HG03103 (cell line): ENCODE measurements around the gene MUTYH.

Source experiments
- ATAC-seq: cut with Tn5 transposase; IDR thresholded peaks from one replicate; pipeline ENCODE4 v1.9.1; 2021; ENCODE audit warnings: low read depth; ENCODE audit not compliant: unreplicated experiment

Gene MUTYH

DNA sequence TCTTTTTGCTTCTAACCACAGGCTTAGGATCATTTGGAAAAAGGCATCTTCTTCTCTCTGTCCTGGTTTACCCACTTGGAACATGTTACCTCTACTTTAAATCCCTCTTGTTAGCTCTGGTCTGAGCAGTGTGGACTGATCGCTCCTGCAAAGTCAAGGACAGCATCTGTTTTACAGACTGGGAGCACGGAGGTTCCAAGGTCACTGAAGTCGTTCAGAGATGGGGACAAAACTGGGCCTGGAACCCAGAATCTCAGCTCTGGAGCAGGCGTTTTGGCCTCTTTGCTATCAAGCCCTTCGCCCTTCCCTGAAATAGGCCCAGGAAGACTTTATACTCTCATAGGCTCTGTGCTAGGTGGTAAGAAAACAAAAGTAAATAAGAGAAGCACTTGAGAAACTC lies 11.3 kb upstream of the MUTYH start:
- no peak for ATAC-seq

DNA sequence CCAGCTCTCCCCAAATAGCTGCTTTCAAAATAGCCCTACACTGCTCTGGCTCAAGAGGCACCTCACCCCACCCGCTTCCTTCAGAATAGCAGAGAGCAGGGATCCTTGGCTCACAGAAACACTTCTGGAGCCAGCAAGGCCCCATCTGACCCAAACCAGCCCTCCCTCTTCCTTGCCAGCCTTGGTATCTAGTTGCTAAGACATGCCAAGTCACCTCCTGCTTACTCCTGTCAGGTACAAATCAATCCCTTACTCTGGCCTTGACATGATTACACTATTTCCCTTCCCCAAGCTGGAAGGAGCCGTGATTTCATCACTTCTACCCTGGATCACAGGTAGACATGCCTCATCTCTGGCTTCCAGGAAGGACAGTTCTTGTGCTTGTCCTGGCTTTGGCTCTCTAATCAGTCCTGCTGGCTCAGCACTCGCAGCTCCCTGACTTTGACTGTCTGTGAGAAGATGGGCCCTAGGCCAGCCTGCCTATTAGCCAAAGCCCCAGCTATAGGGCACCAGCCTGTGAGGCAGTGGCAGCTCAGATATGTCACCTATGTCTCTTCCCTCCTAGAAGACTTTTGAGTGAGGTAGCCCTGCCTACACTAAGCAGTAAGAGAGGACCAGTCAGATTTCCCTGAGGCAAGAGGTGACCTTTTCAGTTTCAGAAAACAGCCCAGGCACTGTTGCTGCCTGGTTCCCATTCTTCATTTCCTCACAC lies 8.9 kb upstream of the MUTYH start:
- ATAC-seq = no peak

DNA sequence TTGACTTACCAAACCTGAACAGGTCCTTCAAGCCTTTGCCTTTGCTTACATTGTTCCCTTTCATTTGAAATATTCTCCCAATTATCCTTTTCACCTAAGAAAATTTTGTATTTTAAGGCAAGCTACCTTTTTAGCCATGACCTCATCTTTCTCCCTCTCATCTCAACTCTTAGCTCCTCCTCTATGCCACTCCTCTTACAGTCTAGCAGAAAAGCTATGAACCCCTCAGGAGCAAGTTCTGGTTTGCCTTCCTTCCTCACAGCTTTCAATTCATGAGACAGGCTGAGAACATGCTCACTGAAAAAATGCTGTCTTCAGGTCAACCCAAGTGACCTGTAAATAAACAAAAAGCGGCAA lies 8.3 kb upstream of the MUTYH start:
- no peak for ATAC-seq

DNA sequence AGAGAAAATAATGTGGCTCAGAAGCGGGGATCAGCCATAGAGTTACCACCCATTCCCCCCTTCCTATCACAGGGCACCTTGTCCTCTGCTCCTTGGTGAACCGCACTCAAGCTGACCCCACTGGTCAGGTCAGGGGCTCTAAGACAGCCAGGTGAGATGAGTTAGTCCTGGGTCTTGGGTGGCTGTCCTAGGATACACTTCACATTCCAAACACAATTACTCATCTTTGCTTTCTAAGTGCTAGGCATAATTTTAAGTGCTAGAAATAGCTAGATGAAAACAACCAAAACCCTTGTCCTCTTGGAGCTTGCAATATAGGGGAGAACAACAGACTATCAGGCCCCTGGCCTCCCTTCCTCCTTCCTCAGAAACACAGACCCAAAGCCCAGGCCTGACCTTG lies 7.8 kb upstream of the MUTYH start:
- ATAC-seq = no peak

DNA sequence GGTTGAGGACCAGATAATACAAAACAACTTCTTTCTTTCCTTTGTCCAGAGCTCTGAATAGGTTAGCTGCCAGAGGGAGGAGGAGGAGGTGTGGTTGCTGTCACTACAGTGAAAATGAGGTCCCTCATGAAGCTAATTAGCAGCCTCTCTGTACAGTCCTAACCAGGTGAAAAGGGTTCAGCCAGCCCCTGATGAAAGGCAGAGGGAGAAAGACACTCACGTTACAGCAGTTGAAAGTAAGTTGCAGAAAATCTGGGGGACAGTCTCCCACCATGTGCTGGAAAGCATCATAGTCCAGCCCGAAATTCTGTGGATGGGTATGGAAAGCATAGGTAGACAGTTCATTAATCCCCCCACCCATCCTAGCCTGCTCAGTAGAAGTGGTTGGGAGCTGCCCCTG lies 6.2 kb upstream of the MUTYH start:
- ATAC-seq = no peak

DNA sequence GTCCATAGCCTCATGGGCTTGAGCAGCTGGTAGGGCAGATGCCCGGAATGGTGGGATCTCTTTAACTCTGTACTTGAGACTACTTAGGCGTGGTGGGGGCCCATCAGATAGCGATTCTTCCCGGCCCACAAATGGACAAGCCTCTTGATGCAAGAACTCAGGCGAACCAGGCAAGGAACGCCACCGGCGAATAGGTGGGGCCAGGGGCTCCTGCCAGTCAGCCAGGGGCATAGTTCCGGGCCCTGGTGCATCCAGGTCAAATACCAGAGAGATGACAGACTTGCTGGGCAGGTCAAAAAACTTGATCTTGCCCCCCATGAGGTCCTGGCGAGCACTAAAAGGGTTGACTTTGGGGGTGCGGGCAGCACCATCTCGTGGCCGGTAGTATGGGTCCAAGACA lies 4.8 kb upstream of the MUTYH start:
- no peak for ATAC-seq

DNA sequence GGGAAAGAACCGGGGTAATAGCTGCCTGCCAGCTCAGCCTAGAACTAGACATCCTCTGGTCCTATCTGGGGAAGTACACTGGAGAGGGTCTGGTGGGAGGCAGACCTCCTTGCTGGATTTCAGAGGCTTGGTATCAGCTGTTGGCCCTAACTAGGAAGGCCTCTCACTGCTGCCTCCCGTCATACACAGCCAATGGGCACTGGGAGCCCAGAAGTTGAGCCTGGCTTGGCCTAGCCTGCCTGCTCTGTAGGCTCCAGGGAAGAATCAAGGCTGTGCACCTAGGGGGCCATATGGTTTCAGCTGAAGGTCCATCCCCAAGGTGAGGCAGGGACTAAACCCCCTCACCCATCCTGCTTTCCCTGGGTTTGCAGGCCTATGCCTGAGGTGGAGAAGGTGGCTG lies 4.3 kb upstream of the MUTYH start:
- no peak for ATAC-seq

DNA sequence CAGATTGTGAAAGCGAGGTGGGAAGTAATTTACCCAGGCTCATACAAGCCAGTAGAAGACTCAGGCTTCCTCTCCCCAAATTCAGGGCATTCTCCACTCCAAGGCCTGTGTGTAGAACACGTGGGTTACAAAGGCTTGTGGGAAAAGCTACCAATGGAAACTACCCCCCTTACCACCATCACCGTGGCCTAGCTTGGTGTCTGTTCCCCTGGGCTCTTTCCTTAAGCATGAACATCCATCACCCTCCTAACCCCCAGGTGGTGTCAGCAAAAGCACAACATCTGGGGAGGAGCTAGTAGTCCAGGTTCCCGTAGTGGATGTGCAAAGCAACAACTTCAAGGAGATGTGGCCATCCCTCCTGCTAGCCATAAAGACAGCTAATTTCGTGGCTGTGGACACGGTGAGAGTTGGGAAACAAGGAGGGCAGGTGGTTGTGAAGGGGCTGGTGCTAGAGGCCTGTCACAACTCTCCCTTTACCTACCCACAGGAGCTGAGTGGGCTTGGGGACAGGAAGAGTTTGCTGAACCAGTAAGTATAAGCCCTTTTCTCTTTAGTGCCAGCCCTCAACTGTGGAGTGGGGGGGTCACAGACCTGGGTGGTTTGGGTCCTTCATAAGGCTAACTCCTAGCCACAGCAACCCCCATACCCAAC lies 701 bp upstream of the MUTYH start:
- ATAC-seq = no peak

DNA sequence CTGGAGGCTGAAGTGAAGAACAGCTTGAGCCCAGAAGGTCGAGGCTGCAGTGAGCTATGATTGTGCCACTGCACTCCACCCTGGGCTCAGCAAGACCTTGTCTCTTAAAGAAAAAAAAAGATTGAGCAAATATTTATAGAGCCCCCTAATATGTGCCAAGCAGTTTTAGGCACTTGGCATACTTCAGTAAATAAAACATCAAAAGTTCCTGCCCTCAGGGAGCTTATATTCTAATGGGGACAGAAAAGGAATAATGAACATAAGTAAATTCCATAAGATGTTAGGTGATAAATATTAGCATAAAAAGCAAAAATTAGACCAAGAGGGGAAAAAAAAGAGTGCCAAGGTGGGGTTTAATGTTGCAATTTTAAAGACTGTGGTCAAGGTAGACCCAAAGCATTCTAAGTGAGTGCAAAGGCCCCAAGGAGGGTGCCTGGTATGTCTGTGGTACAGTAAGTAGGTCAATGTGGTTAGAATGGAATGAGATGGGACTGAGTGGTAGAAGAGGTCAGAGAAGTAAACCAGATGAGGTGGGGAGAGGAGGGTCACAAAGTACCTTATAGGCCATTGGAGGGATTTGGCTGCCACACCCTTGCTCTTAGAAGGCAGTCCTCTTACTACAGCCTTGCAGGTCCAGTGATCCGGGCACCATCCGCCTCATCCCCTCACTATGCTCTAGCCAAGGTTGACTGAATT lies 2.5 kb downstream of the MUTYH start:
- no peak for ATAC-seq

DNA sequence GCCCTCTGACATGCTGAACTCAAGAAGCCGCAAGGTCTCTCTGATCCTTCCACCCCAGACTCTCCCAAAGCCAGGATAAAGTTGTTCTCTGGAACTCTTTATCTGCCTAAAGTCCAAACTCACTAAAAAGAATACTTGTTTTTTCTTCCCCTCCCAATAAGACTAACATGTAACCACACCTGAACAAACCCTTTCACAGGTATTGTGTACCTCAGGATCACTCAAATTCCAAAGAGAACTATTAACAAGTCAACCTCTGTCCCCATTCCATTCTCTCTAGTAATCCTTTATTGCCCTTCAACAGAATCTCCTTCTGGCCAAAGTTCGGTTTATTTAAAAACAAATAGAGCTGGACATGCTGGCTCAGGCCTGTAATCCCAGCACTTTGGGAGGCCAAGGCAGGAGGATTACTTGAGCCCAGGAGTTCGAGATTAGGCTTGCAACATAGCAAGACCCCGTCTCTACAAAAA lies 4.3 kb downstream of the MUTYH start:
- no peak for ATAC-seq

DNA sequence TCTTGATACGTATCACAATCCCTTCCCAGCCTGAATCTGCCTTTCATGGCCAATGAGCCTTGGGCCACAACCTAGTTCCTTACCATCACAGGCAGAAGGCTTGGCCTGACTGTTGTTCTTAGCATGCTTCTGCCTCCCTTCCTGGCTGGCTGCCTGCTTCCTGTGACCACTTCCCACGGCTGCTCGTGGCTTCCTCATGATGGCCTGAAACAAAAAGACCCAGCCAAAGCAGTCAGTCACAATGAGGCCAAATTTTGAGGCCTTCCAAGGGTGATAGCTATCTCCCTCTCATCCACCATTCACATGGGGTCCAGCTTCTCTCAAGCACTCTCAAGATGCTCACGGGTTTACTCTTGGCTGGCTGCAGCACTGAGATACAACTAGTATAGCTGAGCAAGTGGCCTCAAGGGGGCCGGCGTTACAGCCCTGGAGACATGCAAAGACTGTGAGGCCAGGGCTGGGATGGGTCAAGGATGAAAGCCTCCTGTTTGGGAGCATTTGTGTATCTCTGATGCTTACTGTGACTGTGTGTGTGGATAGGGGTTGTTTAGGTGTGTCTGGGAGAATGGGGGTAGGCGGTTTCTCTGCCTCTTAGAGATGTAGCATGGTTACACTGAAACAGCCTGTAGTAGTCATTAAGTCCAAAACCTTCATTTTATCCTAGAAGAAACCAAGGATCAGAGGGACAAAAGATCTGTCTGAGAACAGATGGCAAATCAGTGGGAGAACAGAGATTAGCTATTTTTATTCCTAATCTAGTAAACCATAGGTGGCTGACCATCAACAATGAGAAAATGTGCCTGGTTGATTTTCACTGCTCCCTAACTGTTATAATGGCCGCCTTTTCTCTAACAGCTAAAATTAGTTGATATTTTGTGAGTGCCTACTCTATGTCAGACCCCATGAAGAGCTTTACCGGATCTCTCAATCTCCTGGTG lies 5.7 kb downstream of the MUTYH start:
- no peak for ATAC-seq

DNA sequence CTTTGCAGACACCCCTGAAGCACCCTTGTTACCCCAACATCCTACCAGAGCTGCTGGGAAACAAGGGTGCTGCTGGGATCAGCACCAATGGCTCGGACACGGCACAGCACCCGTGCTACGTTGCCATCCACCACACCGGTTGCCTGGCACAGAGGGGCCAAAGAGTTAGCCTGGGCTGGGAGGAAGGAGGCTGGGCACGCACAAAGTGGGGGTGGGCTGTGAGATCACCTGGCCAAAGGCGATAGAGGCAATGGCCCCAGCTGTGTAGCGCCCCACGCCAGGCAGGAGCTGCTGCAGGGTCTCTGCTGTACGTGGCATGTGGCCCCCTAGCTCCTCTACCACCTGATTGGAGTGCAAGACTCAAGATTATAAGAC lies 7.9 kb downstream of the MUTYH start:
- no peak for ATAC-seq

DNA sequence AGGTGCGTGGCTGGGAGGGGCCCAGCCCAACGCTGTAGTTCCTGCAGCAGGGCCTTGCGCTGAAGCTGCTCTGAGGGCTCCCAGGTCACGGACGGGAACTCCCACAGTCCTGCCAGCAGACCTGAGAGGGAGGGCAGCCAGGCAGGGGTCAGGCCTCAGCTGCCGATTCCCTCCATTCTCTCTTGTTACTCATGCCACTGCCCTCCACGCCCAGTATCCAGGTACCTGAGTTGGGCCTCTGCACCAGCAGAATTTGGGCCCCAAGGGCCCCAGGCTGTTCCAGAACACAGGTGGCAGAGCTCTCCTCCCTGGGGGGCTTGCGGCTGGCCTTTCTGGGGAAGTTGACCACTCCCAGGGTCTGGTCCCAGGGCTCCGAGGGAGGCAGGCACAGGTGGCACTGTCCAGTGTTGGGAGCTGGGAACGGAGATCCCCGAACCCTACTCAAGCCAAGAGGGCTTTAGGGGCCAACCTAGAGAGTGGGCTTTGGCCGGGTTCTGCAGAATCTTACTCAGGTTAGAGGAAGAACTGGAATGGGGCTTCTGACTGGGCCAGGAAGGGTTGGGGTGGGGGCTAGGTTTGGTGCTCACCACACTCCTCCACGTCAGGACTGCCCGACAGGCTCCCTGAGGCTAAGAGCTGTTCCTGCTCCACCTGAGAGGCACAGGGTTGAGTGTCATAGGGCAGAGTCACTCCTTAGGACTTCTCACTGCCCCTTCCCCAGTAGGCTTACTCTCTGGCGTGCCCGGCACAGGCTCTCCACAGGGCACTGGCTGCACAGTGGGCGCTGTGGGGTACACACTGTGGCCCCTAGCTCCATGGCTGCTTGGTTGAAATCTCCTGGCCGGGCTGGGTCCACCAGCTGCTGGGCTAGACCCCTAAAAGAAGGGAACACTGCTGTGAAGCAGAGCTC lies 8.5 kb downstream of the MUTYH start:
- no peak for ATAC-seq

DNA sequence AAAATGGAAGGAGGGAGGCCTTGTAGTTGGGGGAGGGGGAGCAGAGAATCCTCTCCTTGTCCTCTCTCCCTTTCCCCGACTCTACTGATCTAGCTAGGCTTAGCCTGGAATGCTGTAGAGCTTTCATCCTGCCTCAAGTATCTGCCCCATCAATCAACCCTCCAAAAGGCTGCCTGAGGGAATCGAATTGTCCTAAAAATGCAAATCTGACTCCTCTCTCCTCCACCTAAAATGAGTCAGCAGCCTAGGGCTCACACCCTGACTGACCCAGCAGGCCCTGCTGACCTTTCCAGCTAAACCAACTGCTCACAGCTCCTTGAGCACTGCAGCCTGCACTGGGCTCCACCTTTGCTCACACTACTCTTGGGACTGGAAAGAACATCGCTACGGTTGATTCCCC lies 10.8 kb downstream of the MUTYH start:
- ATAC-seq = no peak

DNA sequence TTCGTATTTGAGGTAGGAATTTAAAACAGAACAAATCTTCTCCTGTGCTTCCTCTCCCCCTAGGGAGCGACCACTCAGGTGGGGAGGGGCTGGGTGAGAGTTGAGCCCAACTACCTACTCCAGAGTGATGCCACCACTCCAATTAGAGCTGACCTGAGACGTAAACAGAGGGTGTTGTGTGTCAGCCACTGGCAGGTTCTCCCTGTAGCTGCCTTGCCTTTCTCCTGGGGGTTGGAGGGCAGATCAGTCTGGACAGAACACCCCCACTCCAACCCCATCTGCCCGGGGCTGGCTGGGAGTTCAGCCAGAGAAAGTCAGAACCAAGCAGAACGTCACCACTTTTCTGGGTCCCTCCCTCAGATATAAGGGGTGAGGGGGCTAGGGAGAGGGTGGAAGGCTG lies 11.6 kb downstream of the MUTYH start:
- ATAC-seq = no peak

DNA sequence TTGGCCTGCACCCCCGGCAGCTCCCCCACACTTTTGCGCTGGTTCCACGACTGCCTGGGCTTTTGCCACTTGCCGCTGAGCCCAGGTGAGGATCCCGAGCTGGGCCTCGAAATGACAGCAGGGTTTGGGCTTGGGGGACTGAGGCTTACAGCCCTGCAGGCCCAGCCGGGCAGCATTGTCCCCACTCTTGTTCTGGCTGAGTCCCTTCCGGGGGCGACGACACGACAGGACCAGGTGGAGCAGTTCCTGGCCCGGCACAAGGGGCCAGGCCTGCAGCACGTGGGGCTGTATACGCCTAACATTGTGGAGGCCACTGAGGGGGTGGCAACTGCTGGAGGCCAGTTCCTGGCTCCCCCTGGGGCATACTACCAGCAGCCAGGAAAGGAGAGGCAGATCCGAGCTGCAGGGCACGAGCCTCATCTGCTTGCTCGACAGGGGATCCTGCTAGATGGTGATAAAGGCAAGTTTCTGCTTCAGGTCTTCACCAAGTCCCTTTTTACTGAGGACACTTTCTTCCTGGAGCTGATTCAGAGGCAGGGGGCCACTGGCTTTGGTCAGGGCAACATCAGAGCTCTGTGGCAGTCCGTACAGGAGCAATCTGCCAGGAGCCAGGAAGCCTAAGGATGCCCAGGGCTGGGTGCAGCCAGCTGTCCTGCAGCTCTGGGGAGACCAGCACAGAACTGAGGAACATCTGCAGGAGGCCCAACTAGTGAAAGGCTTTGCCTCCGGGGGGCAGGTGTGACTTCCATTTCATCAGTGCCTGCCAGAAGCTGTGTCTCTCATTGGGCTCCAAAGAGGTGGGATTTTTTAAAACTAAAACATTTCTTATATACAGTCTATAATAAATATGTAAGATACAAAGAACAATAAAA lies 12.4 kb downstream of the MUTYH start:
- no peak for ATAC-seq

DNA sequence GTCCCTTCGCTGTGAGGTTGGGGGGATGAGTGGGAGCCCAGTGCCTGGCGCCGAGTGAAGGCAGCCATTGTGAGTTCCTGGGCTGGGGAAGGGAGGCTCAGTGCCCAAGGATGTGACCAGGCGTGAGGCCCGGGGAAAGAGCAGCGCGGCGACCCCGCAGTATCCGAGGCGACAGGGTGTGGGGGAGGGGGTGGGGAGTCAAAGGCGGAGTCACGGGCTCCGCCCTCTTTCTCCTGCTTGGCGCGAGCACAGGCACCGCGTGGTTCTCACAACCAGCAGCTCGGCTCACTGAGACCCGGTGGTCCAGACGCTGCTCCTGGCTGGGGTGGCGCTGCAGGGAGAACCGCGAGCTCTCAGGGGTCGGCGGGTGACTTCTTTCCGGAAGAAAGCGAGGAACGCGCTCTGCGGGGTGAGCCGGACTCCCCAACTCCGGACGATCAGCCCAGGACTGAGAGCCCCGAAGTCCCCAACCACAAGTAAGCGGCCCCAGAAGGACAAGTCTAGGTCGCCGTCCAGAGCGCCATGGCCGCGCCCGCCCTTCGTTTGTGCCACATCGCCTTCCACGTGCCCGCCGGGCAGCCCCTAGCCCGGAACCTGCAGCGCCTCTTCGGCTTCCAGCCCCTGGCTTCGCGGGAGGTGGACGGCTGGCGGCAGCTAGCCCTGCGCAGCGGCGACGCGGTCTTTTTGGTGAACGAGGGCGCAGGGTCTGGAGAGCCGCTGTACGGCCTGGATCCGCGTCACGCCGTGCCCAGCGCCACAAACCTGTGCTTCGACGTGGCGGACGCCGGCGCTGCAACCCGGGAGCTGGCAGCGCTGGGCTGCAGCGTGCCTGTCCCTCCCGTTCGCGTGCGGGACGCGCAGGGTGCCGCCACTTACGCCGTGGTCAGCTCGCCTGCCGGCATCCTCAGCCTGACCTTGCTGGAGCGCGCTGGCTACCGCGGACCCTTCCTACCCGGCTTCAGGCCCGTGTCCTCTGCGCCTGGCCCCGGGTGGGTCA lies 13.3 kb downstream of the MUTYH start, which contains the start of gene HPDL:
Gene HPDL, plus strand, starts transcription at position 269 of the 997 bp plus-strand sequence. Its CDS starts 254 bp downstream, at position 523.
- peak; percentile 54 for ATAC-seq
